GM18867 (cell line): ENCODE data around the gene ITGA3.
"Not testable (repeated sequence)": the region's sequence is repeated elsewhere in the genome, so short reads cannot be mapped to it uniquely, and the experiment has no call there.

Experiments
- ATAC-seq: cut with Tn5 transposase; IDR thresholded peaks from one replicate; pipeline ENCODE4 v1.9.1; 2021; ENCODE audit warnings: mild to moderate bottlenecking, moderate library complexity; ENCODE audit not compliant: unreplicated experiment

The ITGA3 gene

DNA sequence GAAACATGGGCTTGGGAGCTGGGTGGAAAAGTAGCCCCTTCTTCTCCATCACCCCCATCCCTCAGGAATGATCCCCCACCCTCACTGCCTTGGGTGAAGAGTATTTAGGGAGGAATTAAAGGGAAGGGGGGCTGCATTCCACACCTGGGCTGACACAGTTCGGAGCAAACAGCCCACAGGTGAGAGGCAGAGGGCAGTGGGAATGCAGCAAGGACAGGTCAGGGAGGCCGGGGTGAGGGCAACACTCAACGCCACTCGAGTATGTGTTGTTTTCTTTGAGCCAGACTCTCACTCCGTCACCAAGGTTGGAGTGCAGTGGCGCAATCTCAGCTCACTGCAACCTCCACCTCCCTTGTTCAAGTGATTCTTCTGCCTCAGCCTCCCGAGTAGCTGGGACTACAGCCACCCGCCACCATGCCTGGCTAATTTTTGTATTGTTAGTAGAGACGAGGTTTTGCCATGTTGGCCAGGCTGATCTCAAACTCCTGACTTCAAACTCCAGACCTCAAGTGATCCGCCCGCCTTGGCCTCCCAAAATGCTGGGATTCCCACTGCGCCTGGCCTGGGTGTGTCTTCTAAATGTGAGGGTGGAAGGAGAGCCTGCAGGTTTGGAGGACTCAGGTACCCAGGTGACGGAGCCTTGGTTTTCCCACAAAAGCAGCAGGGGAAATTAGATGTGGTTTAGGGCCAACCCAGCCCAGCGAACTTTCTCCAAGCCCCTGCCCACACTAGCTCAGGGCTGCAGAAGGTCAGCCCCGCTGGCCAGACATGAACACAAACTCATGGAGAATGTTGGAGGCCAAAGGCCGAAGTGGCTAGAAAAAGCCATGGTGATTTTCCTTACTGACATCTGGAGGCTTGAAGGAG lies 21.2 kb upstream of the ITGA3 start:
- ATAC-seq, result no peak

DNA sequence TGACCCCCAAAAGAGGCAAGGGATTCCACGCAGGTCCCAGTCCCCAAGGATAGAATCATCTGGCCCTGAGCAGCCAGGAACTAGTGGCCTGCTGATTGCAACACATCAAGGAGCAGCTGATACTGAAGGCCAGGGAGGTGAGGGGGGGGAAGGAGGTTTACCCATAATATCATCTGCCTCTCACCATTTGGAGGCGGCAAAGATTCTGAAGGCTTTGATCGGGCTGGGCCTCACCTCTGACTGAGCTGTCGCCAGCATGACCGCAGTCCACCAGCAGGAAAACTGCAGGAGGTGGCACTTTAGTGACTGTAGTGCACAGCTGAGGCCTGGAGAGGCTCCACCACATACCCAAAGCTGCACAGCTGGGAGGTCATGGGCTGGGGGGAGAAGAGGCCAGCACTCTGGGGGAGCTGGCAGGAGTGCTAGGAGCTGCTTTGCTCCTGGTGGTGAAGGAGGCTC lies 20.5 kb upstream of the ITGA3 start:
- ATAC-seq, result no peak

DNA sequence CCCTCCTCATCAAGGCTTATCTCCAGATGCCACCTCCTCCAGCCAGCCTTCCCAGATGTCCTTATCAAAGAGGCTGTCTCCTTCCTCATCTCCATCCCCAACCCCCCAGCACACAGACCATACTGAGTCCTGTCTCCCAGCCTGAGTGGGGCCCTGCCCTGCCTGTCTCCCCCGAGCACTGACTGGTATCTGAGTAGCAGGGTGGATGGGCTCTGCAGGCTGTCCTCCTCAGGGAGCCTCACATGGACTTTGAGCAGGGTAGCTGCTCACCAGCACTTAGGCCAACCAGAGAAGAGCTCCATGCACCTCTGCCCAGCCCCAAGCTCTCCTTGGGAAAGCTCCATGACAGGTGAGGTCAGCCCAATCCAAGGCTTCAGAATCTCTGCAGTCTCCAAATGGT lies 20.0 kb upstream of the ITGA3 start:
- no peak for ATAC-seq

DNA sequence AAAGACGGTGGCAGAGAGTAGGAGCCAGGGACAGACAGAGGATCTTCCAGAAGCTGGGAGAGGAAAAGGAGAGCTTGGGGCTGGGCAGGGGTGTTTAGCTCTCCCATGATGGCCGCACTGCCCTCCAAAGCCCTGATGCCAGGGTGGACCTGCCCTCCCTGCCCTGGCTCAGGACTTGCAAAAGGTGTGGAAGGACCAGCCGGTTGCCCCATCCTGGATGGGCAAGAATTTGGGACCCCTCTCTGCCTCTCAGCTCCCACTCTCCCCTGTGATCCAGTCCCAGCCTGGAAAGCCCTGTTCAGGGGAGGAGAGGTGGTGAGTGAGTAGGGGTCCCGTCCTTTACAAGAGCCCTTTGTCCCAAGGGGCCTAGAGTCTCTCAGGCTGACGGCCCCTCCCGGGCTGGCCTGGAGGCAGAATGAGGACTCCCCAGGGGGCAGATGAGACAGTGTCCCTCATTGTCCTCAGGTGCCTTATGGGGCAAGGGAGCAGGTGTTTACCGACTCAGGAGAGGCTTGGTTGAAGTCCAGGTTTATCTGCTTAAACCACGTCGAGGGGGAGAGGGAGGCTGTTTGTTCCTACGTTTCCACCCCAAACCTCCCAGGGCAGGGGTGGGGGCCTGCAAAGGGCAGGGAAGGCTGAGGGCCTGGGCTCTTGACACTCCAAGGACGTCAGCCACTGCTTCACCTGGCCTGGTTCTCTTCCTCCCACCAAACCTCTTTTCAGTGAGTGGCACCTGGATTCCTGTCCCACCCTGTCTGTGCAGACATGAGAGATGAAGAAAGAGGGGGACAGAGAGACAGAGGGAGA lies 19.3 kb upstream of the ITGA3 start:
- no peak for ATAC-seq

DNA sequence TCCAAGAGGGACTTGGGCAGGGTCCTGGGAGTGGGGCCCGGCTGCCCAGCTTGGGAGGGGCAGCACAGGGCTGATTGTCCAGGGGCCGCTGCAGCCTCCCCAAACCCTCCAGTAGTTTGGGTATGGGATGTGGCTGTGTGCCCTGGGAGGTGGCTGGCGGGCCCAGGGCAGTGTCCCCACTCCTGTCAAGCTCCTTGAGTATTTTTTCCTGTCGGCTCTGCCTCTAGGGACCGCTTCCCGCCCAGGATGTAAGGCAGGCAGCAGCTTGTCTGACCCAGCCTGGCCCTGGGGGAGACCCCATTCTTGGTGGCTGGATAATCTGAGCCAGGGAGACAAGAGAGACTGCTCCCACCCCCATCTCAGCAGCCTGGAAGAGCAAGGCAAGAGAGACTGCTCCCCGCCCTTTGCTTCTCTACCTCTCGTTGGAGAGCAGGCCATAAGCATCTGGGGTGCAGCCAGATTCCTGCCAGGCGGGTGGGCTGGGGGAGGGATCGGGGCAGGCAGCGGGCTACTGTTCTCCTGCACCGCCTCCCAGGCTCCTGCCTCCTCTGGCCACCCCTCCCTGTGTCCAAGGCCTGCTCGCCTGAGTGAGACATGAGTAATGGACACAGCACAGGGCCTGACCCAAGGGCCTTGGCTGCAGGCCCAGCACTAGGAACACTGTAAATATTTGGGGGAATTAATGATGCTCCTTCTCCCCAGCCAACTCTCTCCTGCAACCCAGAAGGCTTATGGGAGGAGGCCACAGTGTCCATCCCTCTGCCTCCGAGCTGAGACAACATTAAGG lies 18.4 kb upstream of the ITGA3 start:
- no peak for ATAC-seq

DNA sequence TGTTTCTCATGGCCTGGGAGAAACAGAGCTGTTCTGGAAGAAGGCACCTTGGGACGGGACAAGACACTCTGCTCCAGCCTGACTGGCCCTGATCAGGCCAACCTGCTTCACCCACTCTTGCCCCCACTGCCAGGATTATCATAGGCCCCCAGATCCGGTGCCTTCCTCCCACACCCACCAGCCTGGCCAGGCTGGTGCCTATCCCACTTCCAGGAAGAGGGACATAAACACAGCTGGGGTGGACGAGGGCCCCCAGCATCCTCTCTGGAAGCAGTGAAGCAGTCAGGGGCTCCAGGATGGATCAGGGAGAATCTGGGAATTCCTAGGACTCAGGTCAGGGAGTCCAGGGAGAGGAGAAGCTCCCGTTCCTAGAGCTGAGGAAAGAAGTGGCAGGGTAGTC lies 16.9 kb upstream of the ITGA3 start:
- ATAC-seq, result no peak

DNA sequence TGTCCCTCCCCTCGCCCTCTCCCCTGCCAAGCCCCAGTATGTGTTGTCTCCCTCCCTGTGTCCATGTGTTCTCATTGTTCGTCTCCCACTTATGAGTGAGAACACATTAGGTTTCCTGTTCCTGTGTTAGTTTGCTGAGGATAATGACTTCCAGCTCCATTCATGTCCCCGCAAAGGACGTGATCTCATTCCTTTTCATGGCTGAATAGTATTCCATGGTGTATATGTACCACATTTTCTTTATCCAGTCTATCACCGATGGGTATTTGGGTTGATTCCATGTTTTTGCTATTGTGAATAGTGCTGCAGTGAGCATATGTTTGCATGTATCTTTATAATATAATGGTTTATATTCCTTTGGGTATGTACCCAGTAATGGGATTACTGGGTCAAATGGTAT lies 15.4 kb upstream of the ITGA3 start:
- ATAC-seq, result not testable (repeated sequence)

DNA sequence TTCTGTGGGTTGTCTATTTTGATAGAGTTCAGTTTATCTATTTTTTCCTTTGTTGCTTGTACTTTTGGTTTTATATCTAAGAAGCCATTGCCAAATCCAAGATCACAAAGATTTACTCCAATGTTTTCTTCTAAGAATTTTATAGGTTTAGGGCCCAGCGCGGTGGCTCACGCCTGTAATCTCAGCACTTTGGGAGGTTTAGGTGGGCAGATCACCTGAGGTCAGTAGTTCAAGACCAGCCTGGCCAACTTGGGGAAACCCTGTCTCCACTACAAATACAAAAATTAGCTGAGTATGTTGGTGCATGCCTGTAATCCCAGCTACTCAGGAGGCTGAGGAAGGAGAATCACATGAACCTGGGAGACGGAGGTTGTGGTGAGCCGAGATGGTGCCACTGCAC lies 13.7 kb upstream of the ITGA3 start:
- ATAC-seq, result no peak

DNA sequence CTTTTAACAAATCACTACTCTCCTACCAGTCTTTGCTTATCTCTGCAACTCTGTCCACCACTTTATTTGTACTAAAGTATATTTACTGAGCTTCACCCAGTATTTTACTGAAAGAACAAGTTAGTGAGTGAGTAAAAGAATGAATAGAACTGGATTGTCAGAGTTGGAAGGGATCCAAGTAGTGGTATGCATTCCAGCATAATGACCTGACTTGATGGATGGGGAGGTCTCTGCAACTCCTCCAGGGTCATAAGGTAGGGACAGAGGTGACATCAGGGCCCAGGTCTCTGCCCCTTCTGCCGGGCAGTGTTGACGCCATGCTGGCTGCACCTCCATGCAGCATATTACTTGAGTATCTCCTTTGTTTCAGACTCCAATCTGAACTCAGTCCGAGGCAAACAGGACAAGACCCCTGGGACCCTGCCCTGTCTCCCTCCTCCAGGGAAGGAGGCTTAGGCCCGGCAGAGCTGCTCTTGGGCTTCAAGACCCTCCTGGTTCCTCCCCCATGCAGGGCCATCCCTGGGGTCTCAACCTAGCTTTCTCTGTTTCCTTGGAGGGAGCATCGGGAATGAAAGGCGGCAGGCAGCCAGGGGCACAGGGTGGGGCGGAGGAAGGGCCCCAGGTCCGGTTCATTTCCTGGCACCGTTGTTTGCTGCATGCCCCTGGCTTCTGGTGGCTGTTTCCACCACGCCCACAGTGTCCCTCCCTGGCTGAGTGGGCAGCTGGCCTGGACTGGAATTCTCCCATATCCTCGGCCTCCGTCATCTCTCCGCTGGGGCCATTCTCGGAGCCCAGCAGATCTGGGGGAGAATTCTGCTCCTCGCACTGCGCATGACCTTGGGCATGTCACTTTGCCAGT lies 12.4 kb upstream of the ITGA3 start:
- ATAC-seq, result no peak

DNA sequence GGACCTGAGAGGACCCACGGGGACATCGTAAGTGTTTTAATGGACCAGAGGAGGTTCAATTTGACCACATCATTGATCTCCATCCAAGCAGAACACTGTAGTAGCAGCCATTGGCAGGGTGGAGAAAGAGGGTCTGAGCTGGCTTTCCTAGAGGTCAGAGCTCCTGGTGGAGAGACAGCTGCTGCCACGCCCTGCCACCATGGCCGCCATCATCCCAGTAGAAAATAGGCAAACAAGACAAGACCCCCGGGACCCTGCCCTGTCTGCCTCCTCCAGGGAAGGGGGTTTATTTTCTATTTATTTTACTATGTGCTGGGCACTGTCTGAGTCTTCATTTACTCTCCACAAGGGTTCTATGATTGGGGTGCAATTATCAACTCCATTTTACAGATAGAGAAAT lies 11.4 kb upstream of the ITGA3 start:
- no peak for ATAC-seq

DNA sequence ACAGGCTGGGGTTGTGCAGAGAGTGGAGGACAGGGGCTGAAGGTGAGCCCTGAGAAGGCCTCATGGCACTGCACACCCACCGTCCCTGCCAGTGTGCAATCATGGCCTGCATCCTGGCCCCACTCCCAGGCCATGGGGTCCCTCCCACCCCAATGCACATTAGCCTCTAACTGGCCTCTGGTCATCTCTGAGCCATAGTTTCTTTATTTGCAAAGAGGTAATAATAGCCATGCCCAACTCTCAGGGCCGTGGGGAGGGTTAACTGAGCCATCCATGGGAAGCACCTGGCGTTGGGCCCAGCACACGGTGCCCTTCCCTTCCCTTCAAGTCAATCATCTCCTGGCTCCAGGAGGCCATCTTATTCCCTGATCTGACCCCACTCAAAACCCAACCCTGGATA lies 10.8 kb upstream of the ITGA3 start:
- ATAC-seq, result no peak

DNA sequence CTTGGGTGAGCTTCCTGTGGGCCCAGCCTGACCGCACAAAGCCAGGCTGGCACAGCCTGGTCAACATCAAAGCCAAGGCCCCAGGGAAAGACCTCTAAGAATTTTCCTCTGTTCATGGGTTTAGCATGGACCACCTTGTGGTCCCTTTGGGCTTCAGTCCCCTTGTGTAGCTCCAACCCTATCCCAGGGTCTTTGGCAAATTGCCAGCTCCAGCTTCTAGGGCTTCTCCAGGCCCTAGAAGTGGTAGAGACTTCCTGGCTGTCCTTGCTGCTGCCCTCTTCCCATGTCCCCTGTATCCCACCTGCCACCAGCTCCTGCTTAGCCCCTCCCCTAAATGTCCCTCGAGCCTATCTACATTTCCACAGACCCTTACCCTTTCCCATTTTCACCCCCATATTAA lies 9.7 kb upstream of the ITGA3 start:
- ATAC-seq, result no peak

DNA sequence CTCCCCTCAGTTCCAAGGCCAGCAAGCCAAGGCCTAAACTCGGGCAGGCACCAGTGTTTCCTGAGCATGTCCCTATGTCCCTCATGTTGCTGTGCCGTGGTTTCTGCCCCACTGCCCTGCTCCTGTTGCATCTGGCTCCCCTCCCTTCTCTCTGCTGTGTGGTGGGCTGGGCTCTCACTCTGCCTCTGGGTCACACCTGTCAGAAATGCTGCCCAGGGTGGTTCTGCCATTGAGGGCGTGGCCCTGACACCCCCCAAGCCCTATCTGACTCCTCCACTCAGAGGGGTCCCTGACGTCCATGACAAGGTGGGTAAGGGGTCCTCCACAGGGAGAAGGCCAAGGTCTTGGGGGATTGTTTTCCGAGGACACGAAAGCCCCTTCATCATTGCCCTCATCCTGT lies 9.2 kb upstream of the ITGA3 start:
- no peak for ATAC-seq

DNA sequence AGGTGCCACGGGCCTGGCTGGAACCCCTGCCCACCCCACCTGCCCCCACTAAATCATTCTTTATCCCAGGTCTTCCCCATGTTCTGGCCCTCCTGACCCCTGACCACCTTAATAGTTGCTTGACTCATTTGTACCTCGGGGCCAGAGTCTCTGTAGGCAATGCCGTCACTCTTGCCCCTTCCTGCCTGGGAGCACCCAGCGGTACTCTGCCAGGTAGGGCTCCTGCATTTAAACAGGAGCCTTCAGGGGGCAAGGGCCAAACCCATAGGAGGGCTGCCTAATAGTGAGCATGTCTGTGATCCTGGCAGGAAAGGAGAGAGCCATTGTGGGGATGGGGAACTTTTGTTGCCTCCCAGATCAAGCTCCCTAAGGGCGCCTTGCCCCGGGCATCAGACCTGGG lies 8.8 kb upstream of the ITGA3 start:
- ATAC-seq, result no peak

DNA sequence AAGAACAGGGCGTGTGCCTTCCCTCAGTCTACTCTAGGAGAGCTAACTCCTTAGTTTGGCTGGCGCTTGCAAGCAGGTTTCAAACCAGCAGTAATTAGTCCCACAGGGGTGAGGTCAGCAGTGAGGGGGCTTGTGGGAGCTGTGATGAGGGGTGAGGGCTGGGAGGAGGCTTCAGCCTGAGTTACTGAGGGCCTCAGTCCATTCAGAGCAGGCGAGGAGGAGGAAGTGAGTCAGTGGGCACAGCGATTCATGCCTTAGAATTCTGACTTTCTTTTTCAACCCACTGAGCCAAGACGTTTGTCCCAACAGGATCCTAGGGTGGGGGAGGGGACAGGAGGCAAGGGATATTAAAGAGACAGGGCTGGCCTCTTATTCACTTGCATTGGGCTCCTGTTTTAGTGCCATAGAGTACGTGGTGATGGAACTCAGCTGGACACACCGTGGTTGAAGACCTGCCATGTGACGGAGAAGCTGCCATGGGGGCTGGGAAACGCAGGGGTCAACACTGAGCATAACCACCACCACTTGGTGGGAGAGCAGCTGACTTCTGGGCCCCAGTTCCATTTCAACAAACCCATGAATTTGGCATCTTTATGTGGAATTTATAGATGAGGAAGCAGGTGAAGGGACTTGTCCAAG lies 8.3 kb upstream of the ITGA3 start:
- no peak for ATAC-seq

DNA sequence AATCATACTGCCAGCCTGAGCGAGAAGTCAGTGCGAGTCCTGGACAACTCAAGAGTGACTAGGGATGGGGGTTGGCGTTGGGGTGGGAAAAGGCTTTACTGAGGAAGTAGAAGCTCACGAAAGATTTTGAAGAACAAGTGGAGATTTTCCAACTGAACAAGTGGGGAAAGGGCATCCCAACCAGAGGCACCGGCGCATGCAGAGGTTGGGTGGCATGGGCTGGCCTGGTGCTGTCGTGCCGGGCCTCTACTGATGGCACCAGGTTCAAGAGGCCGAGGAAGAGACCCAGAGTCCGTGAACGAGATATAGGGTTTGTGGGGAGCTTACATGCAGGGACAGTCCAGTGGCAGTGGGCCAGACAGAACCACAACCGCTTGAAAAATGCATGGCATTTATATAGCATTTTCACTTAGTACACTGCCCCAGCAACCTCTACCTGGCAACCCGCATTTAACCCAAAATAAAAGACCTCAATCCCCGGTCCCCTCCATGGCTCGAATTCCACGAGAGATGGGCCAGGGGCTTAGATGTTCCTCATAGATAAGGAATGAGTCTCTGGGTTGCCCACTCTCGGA lies 7.7 kb upstream of the ITGA3 start:
- ATAC-seq, result no peak

DNA sequence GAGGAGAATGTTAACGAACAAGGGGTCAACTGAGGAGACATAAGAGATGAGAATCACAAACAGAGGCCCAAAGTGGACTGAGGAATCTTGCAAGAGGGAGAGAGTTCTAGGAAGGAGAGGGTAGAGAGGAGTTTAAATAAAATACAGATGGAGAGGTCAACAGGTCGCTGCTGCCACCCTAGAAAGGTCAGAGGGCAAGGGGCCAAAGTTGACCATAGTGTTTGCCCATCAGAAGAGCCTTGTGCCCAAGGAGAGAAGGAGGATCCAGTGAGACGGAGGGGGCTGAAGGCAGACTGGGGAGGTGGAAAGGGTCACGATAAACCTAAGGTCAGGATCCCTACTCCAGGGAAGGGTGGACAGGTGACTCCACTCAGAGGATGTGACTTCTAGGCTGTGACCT lies 6.9 kb upstream of the ITGA3 start:
- no peak for ATAC-seq

DNA sequence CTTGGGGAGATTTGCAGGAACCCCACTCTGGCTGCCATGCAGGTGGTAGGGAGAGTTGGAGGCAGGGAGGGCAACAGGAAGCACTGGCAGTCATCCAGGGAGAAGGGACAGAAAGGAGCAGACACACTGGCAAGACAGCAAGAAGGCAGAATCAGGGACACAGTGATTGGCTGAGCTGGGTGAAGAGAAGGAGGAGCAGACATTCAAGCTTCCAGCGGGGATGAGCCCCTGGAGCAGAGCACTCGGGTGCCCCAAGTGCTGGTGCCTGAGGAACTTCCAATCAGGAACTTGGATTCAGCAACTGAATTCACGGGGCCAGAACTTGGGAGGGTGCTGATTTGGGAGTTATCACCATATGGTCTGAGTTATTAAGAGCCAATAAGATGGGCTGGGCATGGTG lies 6.3 kb upstream of the ITGA3 start:
- no peak for ATAC-seq

DNA sequence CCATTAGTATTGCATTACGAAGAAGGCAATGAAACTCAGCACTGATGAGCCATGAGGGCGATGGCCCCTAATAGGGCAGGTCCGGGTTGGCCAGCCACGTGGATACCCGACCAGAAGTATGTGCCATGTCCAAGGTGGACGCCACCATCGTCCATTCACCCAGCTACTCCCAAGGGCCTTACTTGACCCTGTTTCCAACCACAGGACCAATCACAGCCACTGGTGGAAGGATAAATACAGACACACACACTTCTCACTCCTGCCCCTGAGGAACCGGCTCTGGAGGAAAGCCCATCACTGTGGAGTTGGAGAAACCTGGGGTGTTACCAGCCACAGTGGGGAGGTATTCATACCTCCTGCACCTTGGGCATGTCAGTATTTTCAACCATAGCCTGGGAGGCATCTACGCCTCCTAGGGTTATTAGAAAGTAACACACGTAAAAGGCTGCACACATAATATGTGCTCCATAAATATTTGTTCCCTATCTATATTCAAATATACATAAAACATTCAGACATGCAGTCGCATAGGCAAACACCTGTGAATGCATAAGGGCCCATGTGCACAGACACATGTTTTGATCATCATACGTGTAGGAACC lies 5.4 kb upstream of the ITGA3 start:
- ATAC-seq, result no peak
